H9 (cell line): ENCODE data around the gene NRXN3. TPM values are rescaled to one million over a fixed set of nuclear protein-coding genes. Genes with fewer than 3 reads are reported as not detected.

ENCODE experiments used
- DNase-seq: peaks from one replicate; pipeline ENCODE4 v3.0.0-alpha.2; 2017
- H2AFZ ChIP-seq: one replicate; pipeline ENCODE4 v1.6.1; 2013; ENCODE audit warnings: mild to moderate bottlenecking, low read length, control low read depth, moderate library complexity
- H2AK5ac ChIP-seq: 2 replicates; pipeline ENCODE4 v1.6.1; 2013; ENCODE audit warnings: low read length, control low read depth, mixed read lengths; ENCODE audit not compliant: insufficient read length
- H2BK120ac ChIP-seq: one replicate; pipeline ENCODE4 v1.6.1; 2013; ENCODE audit warnings: low read depth, mild to moderate bottlenecking, low read length, control low read depth, inconsistent platforms; ENCODE audit not compliant: poor library complexity, severe bottlenecking
- H2BK12ac ChIP-seq: 2 replicates; pipeline ENCODE4 v1.6.1; 2013; ENCODE audit warnings: low read length, control low read depth, mixed read lengths, low read depth; ENCODE audit not compliant: insufficient read length
- H2BK15ac ChIP-seq: 2 replicates; pipeline ENCODE4 v1.6.1; 2013; ENCODE audit warnings: low read depth, low read length, control low read depth
- H2BK20ac ChIP-seq: one replicate; pipeline ENCODE4 v1.6.1; 2013; ENCODE audit warnings: low read depth, mild to moderate bottlenecking, low read length, control low read depth, inconsistent platforms; ENCODE audit not compliant: poor library complexity, severe bottlenecking
- H2BK5ac ChIP-seq: 2 replicates; pipeline ENCODE4 v1.6.1; 2013; ENCODE audit warnings: low read length, control low read depth, mixed read lengths; ENCODE audit not compliant: insufficient read length
- H3K14ac ChIP-seq: 2 replicates; pipeline ENCODE4 v1.6.1; 2013; ENCODE audit warnings: low read length, control low read depth; ENCODE audit not compliant: insufficient read depth
- H3K18ac ChIP-seq: 2 replicates; pipeline ENCODE4 v1.6.1; 2013; ENCODE audit warnings: low read depth, mild to moderate bottlenecking, mixed read lengths, low read length, control low read depth; ENCODE audit not compliant: insufficient read length
- H3K23ac ChIP-seq: 2 replicates; pipeline ENCODE4 v1.6.1; 2013; ENCODE audit warnings: low read length, control low read depth, mixed read lengths, low read depth; ENCODE audit not compliant: insufficient read length
- H3K23me2 ChIP-seq: 2 replicates; pipeline ENCODE4 v1.6.1; 2013; ENCODE audit warnings: low read depth, mild to moderate bottlenecking, mixed read lengths, low read length, control low read depth; ENCODE audit not compliant: insufficient read length, poor library complexity, severe bottlenecking
- H3K27ac ChIP-seq: 2 replicates; pipeline ENCODE4 v1.5.1; 2013; ENCODE audit warnings: low read length, control low read depth, mixed read lengths, low read depth; ENCODE audit not compliant: insufficient read length
- H3K27me3 ChIP-seq: 2 replicates; pipeline ENCODE4 v1.6.1; 2013; ENCODE audit warnings: low read length, control low read depth, inconsistent platforms; ENCODE audit not compliant: insufficient read depth
- H3K4ac ChIP-seq: 2 replicates; pipeline ENCODE4 v1.6.1; 2013; ENCODE audit warnings: low read depth, mild to moderate bottlenecking, control low read depth, inconsistent platforms, low read length, moderate library complexity
- H3K4me1 ChIP-seq: 2 replicates; pipeline ENCODE4 v1.6.1; 2013; ENCODE audit warnings: low read length, control low read depth, inconsistent platforms; ENCODE audit not compliant: insufficient read depth
- H3K4me2 ChIP-seq: 2 replicates; pipeline ENCODE4 v1.6.1; 2013; ENCODE audit warnings: low read length, control low read depth, mixed read lengths; ENCODE audit not compliant: insufficient read length, insufficient read depth
- H3K56ac ChIP-seq: 2 replicates; pipeline ENCODE4 v1.6.1; 2013; ENCODE audit warnings: low read depth, mild to moderate bottlenecking, mixed read lengths, low read length, control low read depth; ENCODE audit not compliant: insufficient read length
- H3K79me1 ChIP-seq: 2 replicates; pipeline ENCODE4 v1.6.1; 2013; ENCODE audit warnings: low read depth, mild to moderate bottlenecking, moderate library complexity, low read length, control low read depth, inconsistent platforms; ENCODE audit not compliant: insufficient read depth, poor library complexity, severe bottlenecking
- H3K79me2 ChIP-seq: 2 replicates; pipeline ENCODE4 v1.6.1; 2013; ENCODE audit warnings: low read length, control low read depth, inconsistent platforms; ENCODE audit not compliant: insufficient read depth
- H3K9ac ChIP-seq: 2 replicates; pipeline ENCODE4 v1.6.1; 2013; ENCODE audit warnings: low read length, control low read depth, mixed read lengths; ENCODE audit not compliant: insufficient read length; ENCODE audit errors: extremely low read depth
- H3K9me3 ChIP-seq: one replicate; pipeline ENCODE4 v1.6.1; 2013; ENCODE audit warnings: low read depth, low read length, inconsistent platforms; ENCODE audit not compliant: control insufficient read depth
- H3T11ph ChIP-seq: one replicate; pipeline ENCODE4 v1.6.1; 2013; ENCODE audit warnings: mild to moderate bottlenecking, low read length, control low read depth, inconsistent platforms
- H4K20me1 ChIP-seq: one replicate; pipeline ENCODE4 v1.6.1; 2013; ENCODE audit not compliant: control insufficient read depth, insufficient read length, insufficient read depth
- H4K5ac ChIP-seq: 2 replicates; pipeline ENCODE4 v1.6.1; 2013; ENCODE audit warnings: low read depth, mild to moderate bottlenecking, mixed read lengths, low read length, control low read depth; ENCODE audit not compliant: insufficient read length
- H4K8ac ChIP-seq: replicated peaks from 2 replicates; pipeline ENCODE4 v1.6.1; 2013; ENCODE audit warnings: low read length, control low read depth, mixed read lengths, low read depth; ENCODE audit not compliant: insufficient read length
- H4K91ac ChIP-seq: 2 replicates; pipeline ENCODE4 v1.6.1; 2013; ENCODE audit warnings: low read depth, mild to moderate bottlenecking, moderate library complexity, mixed read lengths, low read length, control low read depth; ENCODE audit not compliant: insufficient read length
- H3K27ac Mint-ChIP-seq, 3 experiments: 2 replicates in 2 of 3; 3 replicates in 1 of 3; pipeline ENCODE4 v1.8.0; 2020 to 2021; ENCODE audit warnings: mixed read lengths in 3 of 3, mild to moderate bottlenecking in 1 of 3, moderate library complexity in 1 of 3
- H3K27me3 Mint-ChIP-seq: 2 replicates; pipeline ENCODE4 v1.8.0; 2021; ENCODE audit warnings: low read depth, mild to moderate bottlenecking, moderate library complexity, mixed read lengths
- H3K36me3 Mint-ChIP-seq, 3 experiments: 2 replicates in 2 of 3; 3 replicates in 1 of 3; pipeline ENCODE4 v1.8.0; 2020 to 2021; ENCODE audit warnings: low read depth in 3 of 3, mixed read lengths in 3 of 3; ENCODE audit not compliant: insufficient read depth in 1 of 3
- H3K4me1 Mint-ChIP-seq, 2 experiments: 2 replicates each; pipeline ENCODE4 v1.8.0; 2020; ENCODE audit warnings: mixed read lengths in 2 of 2
- H3K4me3 Mint-ChIP-seq, 2 experiments: 2 replicates in 1 of 2; 3 replicates in 1 of 2; pipeline ENCODE4 v1.8.0; 2020 to 2021; ENCODE audit warnings: mild to moderate bottlenecking in 2 of 2, mixed read lengths in 2 of 2, moderate library complexity in 1 of 2
- H3K9me3 Mint-ChIP-seq, 2 experiments: 2 replicates in 1 of 2; 3 replicates in 1 of 2; pipeline ENCODE4 v1.8.0; 2020; ENCODE audit warnings: mild to moderate bottlenecking in 2 of 2, mixed read lengths in 2 of 2, moderate library complexity in 1 of 2
- WGBS: extraction: QIAGEN DNeasy Blood & Tissue Kit; methylation state at CpG from one replicate; pipeline ENCODE4 v1.1.7; 2013; ENCODE audit warnings: missing lambda C conversion rate, low lambda C conversion rate, mixed read lengths; ENCODE audit not compliant: insufficient read length; ENCODE audit errors: extremely low coverage; 5-methylcytosine and 5-hydroxymethylcytosine counted together
- total RNA-seq: library from RNA; stranded (reverse); gene quantifications from 2 replicates; pipeline ENCODE4 v1.2.1, GENCODE V29; 2021
- TF ChIP-seq, protein P1 (sequence below): fragments of 200-600 bp; sonication (generic); conservative IDR thresholded peaks from 3 replicates; pipeline ENCODE4 v1.8.0; 2021; ENCODE audit warnings: antibody characterized with exemption, mild to moderate bottlenecking

Gene NRXN3
- total RNA-seq, 1 experiment from 2014 or later = 1.8 TPM

DNA sequence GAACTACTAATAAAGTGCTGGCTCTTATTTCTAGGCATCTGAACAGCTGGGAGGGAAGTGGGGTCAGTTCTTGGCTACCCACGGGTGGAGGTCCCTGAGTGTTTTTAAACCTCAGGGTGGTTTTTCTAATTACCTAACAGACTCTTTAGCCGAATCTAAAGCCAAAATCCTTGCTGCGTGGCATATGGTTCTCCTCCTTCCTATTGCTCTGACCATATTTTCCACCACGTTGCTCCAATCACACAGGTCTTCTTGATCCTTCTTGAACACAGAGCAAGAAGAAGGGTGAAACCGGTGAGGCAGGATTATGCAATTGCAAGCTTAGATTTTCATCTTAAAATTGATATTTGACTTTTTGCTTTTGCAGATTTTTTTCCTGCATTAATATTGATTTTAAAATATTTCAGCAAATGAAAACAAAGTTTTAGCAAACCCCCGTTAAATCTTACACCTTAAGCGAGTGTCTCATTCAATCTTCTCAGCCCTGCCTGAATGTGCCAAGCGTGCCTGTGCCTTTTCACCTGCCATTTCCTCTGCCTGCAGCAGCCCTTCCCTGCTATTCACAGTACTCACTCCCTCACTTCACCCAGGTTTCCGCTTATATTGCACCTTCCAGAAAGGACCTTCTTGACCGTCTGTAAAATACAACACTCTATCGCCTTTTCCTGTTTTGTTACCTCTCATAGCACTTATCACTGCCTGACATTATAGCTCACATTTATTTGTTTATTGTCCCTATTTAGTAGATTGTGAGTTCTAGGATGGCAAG is 1535.1 kb downstream of the NRXN3 start:
- Histone ChIP-seq H3K27me3 (no peaks in the 10 kb centered on the region), H3K4me1 (no peaks in the 10 kb centered on the region), H4K5ac (no peak overlapping the region), H3K14ac (no peak overlapping the region), H3K79me2 (no peaks in the 10 kb centered on the region), H2BK5ac (no peak overlapping the region), H4K91ac (no peak overlapping the region), H3K18ac (no peak overlapping the region), H3K23me2 (no peaks in the 10 kb centered on the region), H3K56ac (no peak overlapping the region), H2AFZ (no peak overlapping the region), H3K4ac (no peak overlapping the region), H4K20me1 (no peaks in the 10 kb centered on the region), H3K9ac (no peak overlapping the region), H2BK20ac (no peak overlapping the region), H4K8ac (no peak overlapping the region), H2BK120ac (no peak overlapping the region), H2BK12ac (no peak overlapping the region), H2BK15ac (no peak overlapping the region), H3K27ac (no peak overlapping the region), H3K23ac (no peak overlapping the region), H3K4me2 (no peak overlapping the region), H3K9me3 (no peaks in the 10 kb centered on the region), H2AK5ac (no peak overlapping the region), H3T11ph (no peak overlapping the region), H3K79me1 (no peaks in the 10 kb centered on the region)
- no peaks in the 10 kb centered on the region for H3K4me1 Mint-ChIP-seq
- H3K27me3 Mint-ChIP-seq = no peaks in the 10 kb centered on the region
- TF ChIP-seq, protein P1, sequence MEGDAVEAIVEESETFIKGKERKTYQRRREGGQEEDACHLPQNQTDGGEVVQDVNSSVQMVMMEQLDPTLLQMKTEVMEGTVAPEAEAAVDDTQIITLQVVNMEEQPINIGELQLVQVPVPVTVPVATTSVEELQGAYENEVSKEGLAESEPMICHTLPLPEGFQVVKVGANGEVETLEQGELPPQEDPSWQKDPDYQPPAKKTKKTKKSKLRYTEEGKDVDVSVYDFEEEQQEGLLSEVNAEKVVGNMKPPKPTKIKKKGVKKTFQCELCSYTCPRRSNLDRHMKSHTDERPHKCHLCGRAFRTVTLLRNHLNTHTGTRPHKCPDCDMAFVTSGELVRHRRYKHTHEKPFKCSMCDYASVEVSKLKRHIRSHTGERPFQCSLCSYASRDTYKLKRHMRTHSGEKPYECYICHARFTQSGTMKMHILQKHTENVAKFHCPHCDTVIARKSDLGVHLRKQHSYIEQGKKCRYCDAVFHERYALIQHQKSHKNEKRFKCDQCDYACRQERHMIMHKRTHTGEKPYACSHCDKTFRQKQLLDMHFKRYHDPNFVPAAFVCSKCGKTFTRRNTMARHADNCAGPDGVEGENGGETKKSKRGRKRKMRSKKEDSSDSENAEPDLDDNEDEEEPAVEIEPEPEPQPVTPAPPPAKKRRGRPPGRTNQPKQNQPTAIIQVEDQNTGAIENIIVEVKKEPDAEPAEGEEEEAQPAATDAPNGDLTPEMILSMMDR = no peak
- no peak overlapping the region for H3K4me3 Mint-ChIP-seq
- peak overlapping the region in 2 of 3 experiments; percentile 6 to 8; a peak in 1 of 7 replicates for H3K27ac Mint-ChIP-seq
- H3K36me3 Mint-ChIP-seq = no peaks in the 10 kb centered on the region
- no peaks in the 10 kb centered on the region for H3K9me3 Mint-ChIP-seq
- DNase-seq = no peak
- no CpG with 5 or more reads among the region's 11 CpGs for WGBS
